ENCODE data around the gene LIN28B. TPM values are rescaled to one million over a fixed set of nuclear protein-coding genes. Genes with fewer than 3 reads are reported as not detected.
A peak's percentile ranks its signal among the peaks of the same experiment; 100 is the strongest.

LIN28B gene
- 73.2 and 76.3 TPM in 2 replicates for total RNA-seq
- long read RNA-seq, full-length matches to known transcripts: 39 of 99 reads
- long read RNA-seq, partial matches to known transcripts: 50 of 99 reads
- long read RNA-seq, other reads (novel, unspliced or antisense): 10 of 99 reads

GRCh38 chr6:104956731-104957294 is at the start of gene LIN28B:
TSS of gene LIN28B (plus strand) at chr6:104957107. CDS start at chr6:104957251, 144 bp downstream.
- TF ChIP-seq, protein P1, sequence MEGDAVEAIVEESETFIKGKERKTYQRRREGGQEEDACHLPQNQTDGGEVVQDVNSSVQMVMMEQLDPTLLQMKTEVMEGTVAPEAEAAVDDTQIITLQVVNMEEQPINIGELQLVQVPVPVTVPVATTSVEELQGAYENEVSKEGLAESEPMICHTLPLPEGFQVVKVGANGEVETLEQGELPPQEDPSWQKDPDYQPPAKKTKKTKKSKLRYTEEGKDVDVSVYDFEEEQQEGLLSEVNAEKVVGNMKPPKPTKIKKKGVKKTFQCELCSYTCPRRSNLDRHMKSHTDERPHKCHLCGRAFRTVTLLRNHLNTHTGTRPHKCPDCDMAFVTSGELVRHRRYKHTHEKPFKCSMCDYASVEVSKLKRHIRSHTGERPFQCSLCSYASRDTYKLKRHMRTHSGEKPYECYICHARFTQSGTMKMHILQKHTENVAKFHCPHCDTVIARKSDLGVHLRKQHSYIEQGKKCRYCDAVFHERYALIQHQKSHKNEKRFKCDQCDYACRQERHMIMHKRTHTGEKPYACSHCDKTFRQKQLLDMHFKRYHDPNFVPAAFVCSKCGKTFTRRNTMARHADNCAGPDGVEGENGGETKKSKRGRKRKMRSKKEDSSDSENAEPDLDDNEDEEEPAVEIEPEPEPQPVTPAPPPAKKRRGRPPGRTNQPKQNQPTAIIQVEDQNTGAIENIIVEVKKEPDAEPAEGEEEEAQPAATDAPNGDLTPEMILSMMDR (conservative IDR thresholded peaks at IDR 0.05): no peak
- no peaks in the 10 kb centered on the region for H3K9me3 Mint-ChIP-seq
- H3K4me1 Mint-ChIP-seq: peaks cover 49% of the 10 kb centered on the region
- H3K4me3 Mint-ChIP-seq: peak within 1 kb of the TSS; percentile 92
- no peaks in the 10 kb centered on the region for H3K27me3 Mint-ChIP-seq (ENCODE audit: low read depth)
- H3K27ac Mint-ChIP-seq (ENCODE audit: unreplicated experiment): peak within 1 kb of the TSS; percentile 98
- no peaks in the 10 kb centered on the region for H3K36me3 Mint-ChIP-seq (ENCODE audit: low read depth)
- DNase-seq (ENCODE audit: low read depth, low spot score): no peak

DNA sequence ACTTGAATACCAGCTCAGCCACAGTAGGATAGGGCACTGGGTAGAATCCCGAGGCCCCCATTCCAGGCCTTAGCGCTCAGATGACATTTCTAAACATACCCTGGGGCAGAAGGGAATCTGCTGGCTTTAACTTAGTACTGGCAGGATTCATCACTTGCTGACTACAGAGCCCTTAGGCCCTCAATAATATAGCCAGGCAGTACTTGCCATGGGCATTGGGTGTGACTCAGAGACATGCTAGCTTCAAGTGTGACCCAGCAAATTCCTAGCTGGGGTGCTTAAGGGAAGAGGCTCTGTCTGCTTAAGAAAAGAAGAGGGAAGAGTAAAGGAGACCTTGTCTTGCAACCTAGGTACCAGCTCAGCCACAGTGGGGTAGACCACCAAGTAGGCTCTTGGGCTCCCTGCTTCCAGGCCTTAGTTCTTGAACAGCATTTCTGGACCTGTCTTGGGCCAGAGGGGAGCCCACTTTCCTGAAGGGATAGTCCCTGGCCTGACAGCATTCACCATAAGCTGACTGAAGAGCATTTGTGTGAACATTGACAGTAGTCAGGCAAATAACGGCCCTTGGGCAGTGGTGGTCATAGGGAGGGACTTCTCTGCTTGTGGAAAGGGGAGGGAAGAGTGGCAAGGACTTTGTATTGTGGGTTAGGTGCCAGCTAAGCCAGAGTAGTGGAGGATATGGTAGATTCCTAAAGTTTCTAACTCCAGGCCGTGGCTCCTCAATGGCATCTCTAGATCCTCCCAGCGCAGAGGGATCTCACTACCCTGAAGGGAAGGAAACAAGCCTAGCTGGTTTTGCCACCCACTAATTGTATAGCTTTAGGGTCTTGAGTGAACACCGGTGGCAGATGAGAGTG is 48.6 kb upstream of the LIN28B start:
- Mint-ChIP-seq H3K36me3 (ENCODE audit: low read depth) (peaks cover 2% of the 10 kb centered on the region), H3K9me3 (peaks cover 5% of the 10 kb centered on the region), H3K27me3 (ENCODE audit: low read depth) (no peaks in the 10 kb centered on the region), H3K27ac (ENCODE audit: unreplicated experiment) (no peak overlapping the region), H3K4me1 (no peaks in the 10 kb centered on the region), H3K4me3 (no peak overlapping the region)
- DNase-seq (ENCODE audit: low read depth, low spot score): no peak
- TF ChIP-seq, protein P1 (conservative IDR thresholded peaks at IDR 0.05): no peak

DNA sequence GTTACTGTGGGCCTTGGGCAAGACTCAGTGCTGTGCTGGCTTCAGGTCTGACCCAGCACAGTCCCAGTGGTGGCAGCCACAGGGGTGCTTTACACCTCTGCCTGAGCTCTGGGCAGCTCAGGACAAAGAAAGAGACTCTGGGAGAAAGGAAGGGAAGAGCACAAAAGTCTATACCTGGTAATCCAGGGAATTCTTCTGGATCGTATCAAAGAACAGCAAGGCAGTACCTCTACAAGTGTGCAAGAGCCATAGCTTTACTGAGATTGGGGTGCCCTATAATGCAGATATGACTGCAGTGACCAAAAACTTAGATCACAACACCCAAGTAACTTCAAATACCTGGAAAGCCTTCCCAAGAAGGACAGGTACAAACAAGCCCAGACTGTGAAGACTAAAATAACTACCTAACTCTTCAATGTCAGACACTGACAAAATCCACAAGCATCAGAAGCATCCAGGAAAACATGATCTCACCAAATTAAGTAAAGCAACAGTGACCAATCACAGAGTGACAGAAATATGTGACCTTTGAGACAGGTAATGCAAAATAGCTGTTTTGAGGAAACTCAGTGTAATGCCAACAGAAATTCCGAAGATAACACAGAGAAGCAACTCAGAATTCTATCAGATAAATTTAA is 47.9 kb upstream of the LIN28B start:
- TF ChIP-seq, protein P1 (conservative IDR thresholded peaks at IDR 0.05): no peak
- Mint-ChIP-seq H3K36me3 (ENCODE audit: low read depth) (no peaks in the 10 kb centered on the region), H3K4me3 (no peak overlapping the region), H3K27ac (ENCODE audit: unreplicated experiment) (no peak overlapping the region), H3K4me1 (no peaks in the 10 kb centered on the region), H3K9me3 (peaks cover 3% of the 10 kb centered on the region), H3K27me3 (ENCODE audit: low read depth) (no peaks in the 10 kb centered on the region)
- no peak for DNase-seq (ENCODE audit: low read depth, low spot score)

GRCh38 chr6:104921896-104922295 is 35.0 kb upstream of the LIN28B start:
- no peak for DNase-seq (ENCODE audit: low read depth, low spot score)
- no peak overlapping the region for H3K4me3 Mint-ChIP-seq
- H3K9me3 Mint-ChIP-seq: peaks cover 3% of the 10 kb centered on the region
- H3K27ac Mint-ChIP-seq (ENCODE audit: unreplicated experiment): no peak overlapping the region
- H3K36me3 Mint-ChIP-seq (ENCODE audit: low read depth): no peaks in the 10 kb centered on the region
- TF ChIP-seq, protein P1 (conservative IDR thresholded peaks at IDR 0.05): no peak
- no peaks in the 10 kb centered on the region for H3K4me1 Mint-ChIP-seq
- no peaks in the 10 kb centered on the region for H3K27me3 Mint-ChIP-seq (ENCODE audit: low read depth)

DNA sequence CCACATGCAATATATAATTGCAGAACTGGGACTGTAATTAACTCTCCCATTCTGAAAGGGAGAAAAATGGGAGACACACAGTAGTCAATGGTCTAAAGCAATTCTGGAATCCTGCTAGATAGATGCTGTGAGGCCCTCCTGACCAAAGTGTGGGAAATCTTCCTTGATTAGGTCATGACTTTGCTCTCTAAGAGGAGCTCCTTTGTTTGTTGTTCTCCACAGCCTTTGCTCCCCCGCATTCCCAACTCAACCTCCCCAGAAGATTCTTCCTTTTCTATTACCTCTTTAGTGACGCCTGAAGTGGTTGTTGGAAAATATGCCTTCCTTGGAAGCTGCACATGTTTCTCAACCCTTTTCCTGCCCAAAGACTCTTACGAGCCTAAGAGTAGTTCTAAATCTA is 28.8 kb upstream of the LIN28B start:
- Mint-ChIP-seq H3K27ac (ENCODE audit: unreplicated experiment) (peak overlapping the region; percentile 40), H3K36me3 (ENCODE audit: low read depth) (no peaks in the 10 kb centered on the region), H3K4me3 (no peak overlapping the region), H3K4me1 (peaks cover 10% of the 10 kb centered on the region), H3K9me3 (no peaks in the 10 kb centered on the region), H3K27me3 (ENCODE audit: low read depth) (no peaks in the 10 kb centered on the region)
- no peak for DNase-seq (ENCODE audit: low read depth, low spot score)
- TF ChIP-seq, protein P1 (conservative IDR thresholded peaks at IDR 0.05): no peak
